SK-N-SH treated with all-trans-retinoic acid at 6 μM for 48 hours (cell line): ENCODE measurements around the gene ADNP.

Source experiments
- ARNTL ChIP-seq: fragments of 450-650 bp; formaldehyde crosslinking; IDR thresholded peaks from 2 replicates; pipeline ENCODE4 v1.5.0; 2020; ENCODE audit warnings: low read depth, mild to moderate bottlenecking, moderate library complexity, borderline replicate concordance
- BACH2 ChIP-seq: fragments of 250-450 bp; sonication (Bioruptor Pico); IDR thresholded peaks from 2 replicates; pipeline ENCODE4 v1.9.0; 2021; ENCODE audit warnings: mild to moderate bottlenecking, borderline replicate concordance
- ESRRG ChIP-seq: fragments of 250-450 bp; sonication (Bioruptor Pico); IDR thresholded peaks from 2 replicates; pipeline ENCODE4 v1.6.1; 2021; ENCODE audit warnings: mild to moderate bottlenecking
- ISL1 ChIP-seq: fragments of 250-450 bp; sonication (Bioruptor Pico); IDR thresholded peaks from 2 replicates; pipeline ENCODE4 v2.1.2; 2022; ENCODE audit warnings: mild to moderate bottlenecking, moderate library complexity
- RARB ChIP-seq: fragments of 250-450 bp; sonication (Bioruptor Pico); IDR thresholded peaks from 2 replicates; pipeline ENCODE4 v1.8.0; 2021; ENCODE audit warnings: mild to moderate bottlenecking, moderate library complexity
- SNAI2 ChIP-seq: fragments of 250-450 bp; sonication (Bioruptor Pico); IDR thresholded peaks from 2 replicates; pipeline ENCODE4 v1.5.0; 2020; ENCODE audit warnings: mild to moderate bottlenecking, moderate library complexity
- TCF4 ChIP-seq: fragments of 250-450 bp; sonication (Bioruptor Pico); IDR thresholded peaks from 2 replicates; pipeline ENCODE4 v1.8.0; 2021; ENCODE audit warnings: mild to moderate bottlenecking, moderate library complexity, borderline replicate concordance
- ZC3H10 ChIP-seq: fragments of 250-450 bp; sonication (Bioruptor Pico); IDR thresholded peaks from 2 replicates; pipeline ENCODE4 v1.5.1; 2021; ENCODE audit warnings: mild to moderate bottlenecking, moderate library complexity
- ZFP3 ChIP-seq: fragments of 250-450 bp; sonication (Bioruptor Pico); IDR thresholded peaks from 2 replicates; pipeline ENCODE4 v1.5.0; 2020; ENCODE audit warnings: mild to moderate bottlenecking, moderate library complexity
- ZFP30 ChIP-seq: fragments of 450-650 bp; formaldehyde crosslinking; IDR thresholded peaks from 2 replicates; pipeline ENCODE4 v1.5.0; 2022; ENCODE audit warnings: mild to moderate bottlenecking, moderate library complexity
- TF ChIP-seq, protein P1 (sequence below): fragments of 250-450 bp; sonication (Bioruptor Pico); IDR thresholded peaks from 2 replicates; pipeline ENCODE4 v1.8.0; 2021; ENCODE audit warnings: low read depth, mild to moderate bottlenecking, moderate library complexity, borderline replicate concordance
- TF ChIP-seq, protein P2 (sequence below): fragments of 250-450 bp; sonication (Bioruptor Pico); IDR thresholded peaks from 2 replicates; pipeline ENCODE4 v1.8.0; 2020; ENCODE audit warnings: mild to moderate bottlenecking, moderate library complexity, borderline replicate concordance
- TF ChIP-seq, protein P3 (sequence below): fragments of 250-450 bp; sonication (Bioruptor Pico); IDR thresholded peaks from 2 replicates; pipeline ENCODE4 v1.5.1; 2020; ENCODE audit warnings: low read depth, mild to moderate bottlenecking, moderate library complexity
- TF ChIP-seq, protein P4 (sequence below): fragments of 250-450 bp; sonication (Bioruptor Pico); IDR thresholded peaks from 2 replicates; pipeline ENCODE4 v1.5.1; 2021; ENCODE audit warnings: mild to moderate bottlenecking, moderate library complexity

DNA sequence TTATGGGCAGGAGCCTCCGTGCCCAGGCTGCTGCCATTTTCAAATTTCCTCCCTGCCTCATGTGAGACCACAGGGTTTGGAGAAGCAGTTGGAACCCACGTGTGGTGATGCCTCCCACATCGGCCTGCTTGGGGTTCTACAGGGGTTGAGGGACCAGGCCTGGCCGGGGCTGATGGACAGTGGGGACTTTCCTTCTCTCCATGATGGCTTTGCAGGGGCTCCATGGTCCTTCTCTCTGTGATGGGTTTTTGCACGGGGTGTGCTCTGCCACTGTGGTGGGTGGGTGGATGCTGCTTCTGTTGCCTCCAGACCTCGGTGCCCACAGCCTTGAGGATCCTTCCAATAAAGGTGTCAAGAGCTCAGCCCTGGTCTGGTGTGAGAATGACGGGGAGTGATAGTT is 54.4 kb downstream of the ADNP start:
- TF ChIP-seq ISL1 (CRISPR knock-in tag) (no peak), ARNTL (CRISPR knock-in tag) (no peak), SNAI2 (CRISPR knock-in tag) (no peak), RARB (CRISPR knock-in tag) (no peak), BACH2 (CRISPR knock-in tag) (no peak), TCF4 (CRISPR knock-in tag) (no peak), ZFP3 (CRISPR knock-in tag) (no peak), ZC3H10 (no peak), ESRRG (no peak), ZFP30 (CRISPR knock-in tag) (no peak)
- TF ChIP-seq, protein P1, sequence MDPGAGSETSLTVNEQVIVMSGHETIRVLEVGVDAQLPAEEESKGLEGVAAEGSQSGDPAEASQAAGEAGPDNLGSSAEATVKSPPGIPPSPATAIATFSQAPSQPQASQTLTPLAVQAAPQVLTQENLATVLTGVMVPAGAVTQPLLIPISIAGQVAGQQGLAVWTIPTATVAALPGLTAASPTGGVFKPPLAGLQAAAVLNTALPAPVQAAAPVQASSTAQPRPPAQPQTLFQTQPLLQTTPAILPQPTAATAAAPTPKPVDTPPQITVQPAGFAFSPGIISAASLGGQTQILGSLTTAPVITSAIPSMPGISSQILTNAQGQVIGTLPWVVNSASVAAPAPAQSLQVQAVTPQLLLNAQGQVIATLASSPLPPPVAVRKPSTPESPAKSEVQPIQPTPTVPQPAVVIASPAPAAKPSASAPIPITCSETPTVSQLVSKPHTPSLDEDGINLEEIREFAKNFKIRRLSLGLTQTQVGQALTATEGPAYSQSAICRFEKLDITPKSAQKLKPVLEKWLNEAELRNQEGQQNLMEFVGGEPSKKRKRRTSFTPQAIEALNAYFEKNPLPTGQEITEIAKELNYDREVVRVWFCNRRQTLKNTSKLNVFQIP (CRISPR knock-in tag), result no peak
- TF ChIP-seq, protein P2, sequence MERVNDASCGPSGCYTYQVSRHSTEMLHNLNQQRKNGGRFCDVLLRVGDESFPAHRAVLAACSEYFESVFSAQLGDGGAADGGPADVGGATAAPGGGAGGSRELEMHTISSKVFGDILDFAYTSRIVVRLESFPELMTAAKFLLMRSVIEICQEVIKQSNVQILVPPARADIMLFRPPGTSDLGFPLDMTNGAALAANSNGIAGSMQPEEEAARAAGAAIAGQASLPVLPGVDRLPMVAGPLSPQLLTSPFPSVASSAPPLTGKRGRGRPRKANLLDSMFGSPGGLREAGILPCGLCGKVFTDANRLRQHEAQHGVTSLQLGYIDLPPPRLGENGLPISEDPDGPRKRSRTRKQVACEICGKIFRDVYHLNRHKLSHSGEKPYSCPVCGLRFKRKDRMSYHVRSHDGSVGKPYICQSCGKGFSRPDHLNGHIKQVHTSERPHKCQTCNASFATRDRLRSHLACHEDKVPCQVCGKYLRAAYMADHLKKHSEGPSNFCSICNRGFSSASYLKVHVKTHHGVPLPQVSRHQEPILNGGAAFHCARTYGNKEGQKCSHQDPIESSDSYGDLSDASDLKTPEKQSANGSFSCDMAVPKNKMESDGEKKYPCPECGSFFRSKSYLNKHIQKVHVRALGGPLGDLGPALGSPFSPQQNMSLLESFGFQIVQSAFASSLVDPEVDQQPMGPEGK, result no peak
- TF ChIP-seq, protein P3, sequence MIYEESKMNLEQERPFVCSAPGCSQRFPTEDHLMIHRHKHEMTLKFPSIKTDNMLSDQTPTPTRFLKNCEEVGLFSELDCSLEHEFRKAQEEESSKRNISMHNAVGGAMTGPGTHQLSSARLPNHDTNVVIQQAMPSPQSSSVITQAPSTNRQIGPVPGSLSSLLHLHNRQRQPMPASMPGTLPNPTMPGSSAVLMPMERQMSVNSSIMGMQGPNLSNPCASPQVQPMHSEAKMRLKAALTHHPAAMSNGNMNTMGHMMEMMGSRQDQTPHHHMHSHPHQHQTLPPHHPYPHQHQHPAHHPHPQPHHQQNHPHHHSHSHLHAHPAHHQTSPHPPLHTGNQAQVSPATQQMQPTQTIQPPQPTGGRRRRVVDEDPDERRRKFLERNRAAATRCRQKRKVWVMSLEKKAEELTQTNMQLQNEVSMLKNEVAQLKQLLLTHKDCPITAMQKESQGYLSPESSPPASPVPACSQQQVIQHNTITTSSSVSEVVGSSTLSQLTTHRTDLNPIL (CRISPR knock-in tag), result no peak
- TF ChIP-seq, protein P4, sequence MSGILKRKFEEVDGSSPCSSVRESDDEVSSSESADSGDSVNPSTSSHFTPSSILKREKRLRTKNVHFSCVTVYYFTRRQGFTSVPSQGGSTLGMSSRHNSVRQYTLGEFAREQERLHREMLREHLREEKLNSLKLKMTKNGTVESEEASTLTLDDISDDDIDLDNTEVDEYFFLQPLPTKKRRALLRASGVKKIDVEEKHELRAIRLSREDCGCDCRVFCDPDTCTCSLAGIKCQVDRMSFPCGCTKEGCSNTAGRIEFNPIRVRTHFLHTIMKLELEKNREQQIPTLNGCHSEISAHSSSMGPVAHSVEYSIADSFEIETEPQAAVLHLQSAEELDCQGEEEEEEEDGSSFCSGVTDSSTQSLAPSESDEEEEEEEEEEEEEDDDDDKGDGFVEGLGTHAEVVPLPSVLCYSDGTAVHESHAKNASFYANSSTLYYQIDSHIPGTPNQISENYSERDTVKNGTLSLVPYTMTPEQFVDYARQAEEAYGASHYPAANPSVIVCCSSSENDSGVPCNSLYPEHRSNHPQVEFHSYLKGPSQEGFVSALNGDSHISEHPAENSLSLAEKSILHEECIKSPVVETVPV, result no peak
